Measurements from ENCODE around the gene SKAP2. TPM values are rescaled to one million over a fixed set of nuclear protein-coding genes. Genes with fewer than 3 reads are reported as not detected.
A peak's percentile ranks its signal among the peaks of the same experiment; 100 is the strongest.

Gene SKAP2
- polyA plus RNA-seq, 3 donors, result 19.2 to 204 (median 158) TPM

GRCh38 chr7:26704036-26704435 lies 160.4 kb downstream of the SKAP2 start:
- Histone ChIP-seq H4K20me1 (ENCODE audit: insufficient read depth, low read length) (no peaks in the 10 kb centered on the region), H3K4me1 (ENCODE audit: control insufficient read depth in 1 of 2, insufficient read depth in 2 of 2, low read length in 2 of 2) (no peaks in the 10 kb centered on the region), H3K27ac (ENCODE audit: low read depth in 1 of 2, low read length in 2 of 2) (no peak overlapping the region), H3K9me3 (replicated peaks in 1 of 2; ENCODE audit: control insufficient read depth in 1 of 2, insufficient read depth in 1 of 2, low read length in 2 of 2) (no peaks in the 10 kb centered on the region), H3K36me3 (replicated peaks in 1 of 2; ENCODE audit: control insufficient read depth in 1 of 2, insufficient read depth in 2 of 2, low read length in 2 of 2) (peaks cover 3 to 43% of the 10 kb centered on the region in 2 donors), H2AFZ (ENCODE audit: insufficient read depth, low read depth, low read length, poor library complexity, severe bottlenecking) (no peak overlapping the region), H3K9ac (ENCODE audit: insufficient read depth, low read length, poor library complexity, severe bottlenecking) (no peak overlapping the region), H3K4me2 (replicated peaks; ENCODE audit: extremely low read depth, low read length, poor library complexity, severe bottlenecking) (no peak overlapping the region), H3K79me2 (ENCODE audit: insufficient read depth, low read length) (no peaks in the 10 kb centered on the region), H3K27me3 (ENCODE audit: control insufficient read depth in 2 of 2, insufficient read depth in 2 of 2, low read length in 2 of 2) (no peaks in the 10 kb centered on the region), H3K4me3 (replicated peaks in 1 of 3; ENCODE audit: low read depth in 2 of 3, low read length in 3 of 3) (no peak overlapping the region)
- no peak for DNase-seq
- H3K27me3 Mint-ChIP-seq (ENCODE audit: low read depth in 3 of 3), result peaks cover 0 to 2% (median 0%) of the 10 kb centered on the region in 3 donors
- peak overlapping the region in 1 of 7 donors; percentile 42 for H3K27ac Mint-ChIP-seq
- intact Hi-C loops (cut with micrococcal nuclease), result no loop called here
- WGBS (ENCODE audit: insufficient coverage), result no CpG with 5 or more reads among the region's 1 CpG
- H3K36me3 Mint-ChIP-seq, result peaks cover 32 to 40% of the 10 kb centered on the region in 2 donors
- H3K9me3 Mint-ChIP-seq, result no peaks in the 10 kb centered on the region
- peaks cover 2% of the 10 kb centered on the region for H3K4me1 Mint-ChIP-seq
- no peak for TF ChIP-seq CTCF (IDR thresholded peaks at IDR 0.05)
- no peak overlapping the region for H3K4me3 Mint-ChIP-seq

- Histone ChIP-seq H3K4me3 (replicated peaks in 1 of 3; ENCODE audit: low read depth in 2 of 3, low read length in 3 of 3) (no peak overlapping the region), H3K36me3 (replicated peaks in 1 of 2; ENCODE audit: control insufficient read depth in 1 of 2, insufficient read depth in 2 of 2, low read length in 2 of 2) (peaks cover 5 to 37% of the 10 kb centered on the region in 2 donors), H2AFZ (ENCODE audit: insufficient read depth, low read depth, low read length, poor library complexity, severe bottlenecking) (no peak overlapping the region), H4K20me1 (ENCODE audit: insufficient read depth, low read length) (no peaks in the 10 kb centered on the region), H3K27me3 (ENCODE audit: control insufficient read depth in 2 of 2, insufficient read depth in 2 of 2, low read length in 2 of 2) (no peaks in the 10 kb centered on the region), H3K4me1 (ENCODE audit: control insufficient read depth in 1 of 2, insufficient read depth in 2 of 2, low read length in 2 of 2) (no peaks in the 10 kb centered on the region), H3K4me2 (replicated peaks; ENCODE audit: extremely low read depth, low read length, poor library complexity, severe bottlenecking) (no peak overlapping the region), H3K9me3 (replicated peaks in 1 of 2; ENCODE audit: control insufficient read depth in 1 of 2, insufficient read depth in 1 of 2, low read length in 2 of 2) (no peaks in the 10 kb centered on the region), H3K9ac (ENCODE audit: insufficient read depth, low read length, poor library complexity, severe bottlenecking) (no peak overlapping the region), H3K79me2 (ENCODE audit: insufficient read depth, low read length) (no peaks in the 10 kb centered on the region), H3K27ac (ENCODE audit: low read depth in 1 of 2, low read length in 2 of 2) (no peak overlapping the region)
- H3K27me3 Mint-ChIP-seq (ENCODE audit: low read depth in 3 of 3), result peaks cover 0 to 2% (median 0%) of the 10 kb centered on the region in 3 donors
- peak overlapping the region in 1 of 7 donors; percentile 19 for H3K27ac Mint-ChIP-seq
- no peak for TF ChIP-seq CTCF (IDR thresholded peaks at IDR 0.05)
- intact Hi-C loops (cut with micrococcal nuclease), result no loop called here
- H3K4me1 Mint-ChIP-seq, result no peaks in the 10 kb centered on the region
- no peak overlapping the region for H3K4me3 Mint-ChIP-seq
- no peaks in the 10 kb centered on the region for H3K9me3 Mint-ChIP-seq
- no peak for DNase-seq
- peaks cover 29% of the 10 kb centered on the region in 2 donors for H3K36me3 Mint-ChIP-seq
Measured at GRCh38 chr7:26700893-26701292, 163.5 kb downstream of the SKAP2 start.

Data from CD14-positive monocyte (primary cell).